AG08395 (cell line): ENCODE measurements around the gene TUBE1.
A peak's percentile ranks its signal among the peaks of the same experiment; 100 is the strongest.
"Not testable (repeated sequence)": the region's sequence is repeated elsewhere in the genome, so short reads cannot be mapped to it uniquely, and the experiment has no call there.

Experiments
- DNase-seq: peaks from one replicate; pipeline ENCODE4 v3.0.0; 2012; ENCODE audit warnings: mixed read lengths, low spot score

Gene TUBE1

DNA sequence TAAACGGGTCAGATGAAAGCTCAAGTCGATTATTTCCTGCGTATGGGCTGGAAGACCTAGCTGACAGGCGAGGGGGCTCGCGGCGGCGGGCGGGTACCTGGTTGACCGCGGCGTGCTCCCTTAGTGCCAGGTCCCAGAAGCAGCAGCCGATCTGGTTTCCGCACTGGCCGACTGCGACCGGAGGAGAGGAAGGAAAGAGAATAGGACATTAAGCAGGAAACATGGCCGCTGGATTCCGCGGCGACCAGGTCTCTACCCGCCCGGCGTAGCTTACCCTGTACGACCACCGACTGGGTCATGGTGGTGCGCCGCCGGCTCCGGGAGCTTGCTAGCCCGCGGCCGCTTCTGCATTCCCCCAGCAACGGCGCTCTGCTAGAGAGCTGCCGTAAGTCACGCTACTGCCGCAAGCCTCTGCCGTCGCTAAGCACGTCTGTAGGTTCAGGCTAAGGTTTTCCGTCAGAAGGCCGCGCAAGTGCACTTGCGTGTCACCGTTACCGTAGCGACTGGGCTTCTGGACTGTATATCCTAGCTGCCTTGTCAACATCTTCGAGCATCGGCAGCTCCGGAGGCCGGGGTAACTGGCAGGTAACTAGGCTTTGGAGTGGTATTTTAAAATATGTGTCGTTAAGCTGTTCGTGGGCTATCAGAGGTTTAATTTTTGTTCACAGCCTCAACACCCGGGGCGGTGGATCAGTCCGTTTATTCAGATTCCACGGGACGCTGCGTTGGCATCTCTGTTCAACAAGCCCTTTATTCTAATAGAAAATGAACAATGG lies at the start of gene TUBE1, which contains the start of gene FAM229B:
TUBE1 (minus strand) TSS at position 347 of the 776 bp plus-strand sequence; CDS start at position 299, 48 bp downstream.
FAM229B (plus strand) TSS at position 456 of the 776 bp plus-strand sequence. CDS start 11,693 bp downstream, outside the sequence.
- DNase-seq = peak; percentile 92

DNA sequence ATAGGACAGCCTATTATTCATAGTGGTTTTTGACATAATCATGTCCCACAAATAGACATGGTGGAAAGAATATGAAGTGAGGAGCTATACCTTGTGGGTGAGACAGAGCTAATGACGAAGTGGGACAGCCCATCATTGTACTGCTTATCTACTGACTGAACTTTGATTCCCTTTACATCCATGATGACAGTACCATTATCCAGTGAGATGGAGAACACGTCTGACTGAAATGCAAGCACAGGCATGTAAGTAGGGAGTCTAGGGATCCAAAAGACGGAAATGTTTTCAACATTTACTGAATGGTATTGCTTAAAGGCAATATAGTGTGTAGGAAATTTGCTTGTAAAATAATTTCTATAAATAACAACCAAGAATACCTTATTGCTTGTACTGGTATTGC lies 43.6 kb upstream of the TUBE1 start:
- DNase-seq = no peak

DNA sequence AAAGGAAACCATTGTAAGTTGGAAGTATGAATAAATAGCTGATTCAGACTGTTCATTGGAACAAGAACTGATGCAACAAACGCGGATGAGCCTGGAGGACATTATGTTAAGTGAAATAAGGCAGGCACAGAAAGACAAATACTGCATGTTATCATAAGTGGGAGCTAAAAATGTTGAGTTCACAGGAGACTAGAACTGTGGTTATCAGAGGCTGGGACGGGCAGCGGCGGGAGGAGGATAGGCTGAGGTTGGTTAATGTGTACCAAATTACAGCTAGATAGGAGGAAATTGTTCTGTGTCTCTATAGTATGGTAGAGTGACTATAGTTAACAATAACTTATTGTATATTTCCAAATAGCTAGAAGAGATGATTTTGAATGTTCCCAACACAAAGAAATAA lies 40.9 kb upstream of the TUBE1 start:
- DNase-seq = no peak

- no peak for DNase-seq
These were observed 36.7 kb upstream of the TUBE1 start for GRCh38 chr6:112123982-112124381.

DNA sequence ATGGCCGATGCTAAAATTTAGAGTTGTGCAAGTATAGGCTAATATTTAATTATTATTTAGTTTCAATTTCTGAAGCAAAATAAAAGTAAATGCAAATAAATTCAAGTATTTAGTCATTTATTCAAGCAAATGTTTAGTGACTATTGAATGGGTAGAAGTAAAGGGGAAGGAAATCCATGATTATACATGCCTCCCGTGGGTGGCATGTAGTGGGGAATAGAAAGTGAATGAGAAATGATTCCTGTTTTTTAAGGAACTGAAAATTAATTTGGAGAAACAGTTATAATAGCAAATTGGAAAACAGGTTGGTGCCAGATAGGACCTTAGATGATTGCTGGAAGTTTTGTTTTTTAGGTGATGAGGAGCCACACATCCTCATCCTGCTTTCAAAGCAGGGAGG lies 35.5 kb upstream of the TUBE1 start:
- DNase-seq = no peak

- DNase-seq = no peak
These were observed 30.8 kb upstream of the TUBE1 start for GRCh38 chr6:112118034-112118433.

- peak; percentile 19 for DNase-seq
These were observed 30.3 kb upstream of the TUBE1 start for GRCh38 chr6:112117554-112117953.

DNA sequence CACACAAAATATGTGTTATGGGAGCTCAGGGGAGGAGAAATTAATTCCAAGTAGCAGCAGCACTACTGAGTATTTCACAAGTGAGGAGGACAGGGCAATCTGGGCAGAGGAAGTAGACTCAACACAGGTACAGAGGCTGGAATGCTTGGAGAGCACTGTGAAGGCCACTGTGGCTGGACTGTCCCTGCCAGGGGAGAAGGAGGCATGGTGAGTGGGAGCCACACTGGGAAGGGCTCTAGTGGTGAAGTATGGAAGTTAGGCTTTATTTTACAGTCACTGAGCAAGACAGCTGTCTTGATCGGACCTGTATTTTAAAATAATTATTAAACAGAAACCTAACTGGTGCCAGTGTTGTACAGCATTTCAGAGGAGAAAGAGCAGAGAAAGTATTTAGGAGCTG lies 28.9 kb upstream of the TUBE1 start:
- DNase-seq = no peak

DNA sequence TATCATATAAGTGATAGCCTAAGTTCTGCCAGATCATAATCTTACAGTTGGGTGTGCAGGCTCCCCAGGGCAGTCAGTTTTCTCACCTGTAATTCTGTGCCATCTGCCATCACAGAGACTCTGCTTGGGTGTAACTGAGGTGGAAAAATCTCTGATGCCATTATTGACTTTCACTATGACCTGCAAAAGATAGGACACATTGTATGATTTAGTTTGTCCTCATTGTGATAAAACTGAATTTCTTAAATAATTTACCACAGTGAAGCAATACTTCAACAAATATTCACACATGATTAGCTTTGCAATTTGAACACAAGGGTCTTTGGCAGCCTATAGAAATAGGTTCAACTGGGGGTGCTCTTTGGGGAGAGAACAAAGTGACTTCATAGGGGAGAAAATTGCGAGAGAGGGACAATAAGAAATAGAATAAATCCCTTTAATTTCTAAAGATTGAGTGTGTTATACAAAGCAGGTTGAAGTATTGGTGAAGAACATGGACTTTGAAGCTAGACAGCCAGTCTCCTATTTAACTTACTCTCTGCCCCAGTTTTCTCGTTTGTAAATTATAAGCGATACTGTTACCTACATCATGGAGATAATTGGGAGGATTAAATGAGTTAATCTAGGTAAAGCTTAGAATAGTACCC lies 27.4 kb upstream of the TUBE1 start:
- no peak for DNase-seq

- DNase-seq = no peak
These were observed 26.6 kb upstream of the TUBE1 start for GRCh38 chr6:112113918-112114317.

DNA sequence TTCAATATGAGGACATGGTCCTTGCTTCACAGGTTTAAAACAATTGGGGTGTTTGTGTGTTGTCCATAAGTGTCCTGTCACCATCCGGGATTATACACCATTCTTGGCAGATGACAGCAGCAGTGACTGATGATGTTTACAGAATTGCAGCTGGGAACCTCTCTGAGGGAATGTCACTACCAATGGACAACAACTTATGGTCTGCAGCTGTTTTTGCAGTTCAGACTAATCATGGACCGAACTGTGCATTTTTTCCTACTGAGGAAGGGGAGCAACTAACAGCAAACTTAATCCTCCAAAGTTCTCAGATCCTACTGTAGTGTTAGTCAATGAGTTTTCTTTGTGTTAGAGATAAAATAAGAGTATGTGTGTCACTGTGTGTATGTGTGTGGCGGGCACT lies 26.1 kb upstream of the TUBE1 start:
- DNase-seq = no peak

DNA sequence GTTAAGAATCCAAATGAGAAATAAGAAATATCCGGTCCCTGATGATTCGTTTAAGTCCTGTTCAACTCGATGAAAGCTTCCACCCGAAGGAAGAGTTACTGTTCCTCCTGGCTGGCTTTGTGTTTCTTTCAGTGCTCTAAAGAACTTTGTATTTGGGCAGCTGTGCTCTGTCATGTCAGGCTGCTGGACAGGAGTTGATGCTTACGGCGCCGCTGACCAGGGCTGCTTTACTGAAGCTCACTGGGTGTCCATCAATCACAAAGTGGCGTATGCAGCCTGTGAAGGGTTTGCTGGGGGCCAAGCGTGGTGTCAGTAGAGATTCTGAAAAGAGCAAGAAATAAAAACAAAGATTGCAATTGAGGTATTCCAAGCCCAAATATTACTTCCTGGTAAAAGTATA lies 22.0 kb upstream of the TUBE1 start:
- no peak for DNase-seq

DNA sequence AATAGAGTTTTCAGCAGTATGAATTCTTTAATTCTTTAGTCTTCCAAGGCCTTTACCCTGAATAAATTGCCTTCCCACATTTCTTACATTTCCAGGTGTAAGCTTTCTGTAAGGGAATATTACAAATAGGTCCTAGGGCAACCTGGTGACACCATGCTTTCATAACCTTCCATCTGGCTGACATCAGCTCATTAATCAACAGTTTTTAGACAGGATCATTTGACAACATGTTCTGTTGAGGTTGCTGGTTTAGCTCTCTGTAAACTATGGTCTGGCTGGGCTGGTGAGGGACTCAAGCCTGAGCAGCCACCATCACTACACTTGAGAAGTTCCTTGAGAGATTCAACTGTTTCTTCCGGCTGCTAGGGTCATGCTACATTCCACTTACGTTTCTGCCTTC lies 19.3 kb upstream of the TUBE1 start:
- DNase-seq = no peak

GRCh38 chr6:112106026-112106425 lies 18.7 kb upstream of the TUBE1 start:
- not testable (repeated sequence) for DNase-seq

DNA sequence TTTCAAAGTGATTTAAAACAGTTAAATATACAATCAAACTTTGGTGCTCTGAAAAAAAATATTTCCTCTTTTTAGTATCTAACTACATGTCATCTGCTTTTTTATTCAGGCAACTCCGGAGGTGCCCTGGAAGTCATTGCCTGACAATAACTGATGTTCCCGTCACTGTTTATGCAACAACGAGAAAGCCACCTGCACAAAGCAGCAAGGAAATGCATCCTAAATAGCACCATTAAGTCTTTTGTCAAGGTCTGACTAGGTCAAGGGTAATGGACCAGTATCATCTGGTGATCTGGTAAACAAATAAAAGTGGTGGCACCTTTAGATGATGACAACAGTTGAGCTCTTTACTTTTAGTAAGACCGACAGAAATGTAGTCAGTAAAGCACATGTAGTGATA lies 13.3 kb upstream of the TUBE1 start:
- DNase-seq = no peak

DNA sequence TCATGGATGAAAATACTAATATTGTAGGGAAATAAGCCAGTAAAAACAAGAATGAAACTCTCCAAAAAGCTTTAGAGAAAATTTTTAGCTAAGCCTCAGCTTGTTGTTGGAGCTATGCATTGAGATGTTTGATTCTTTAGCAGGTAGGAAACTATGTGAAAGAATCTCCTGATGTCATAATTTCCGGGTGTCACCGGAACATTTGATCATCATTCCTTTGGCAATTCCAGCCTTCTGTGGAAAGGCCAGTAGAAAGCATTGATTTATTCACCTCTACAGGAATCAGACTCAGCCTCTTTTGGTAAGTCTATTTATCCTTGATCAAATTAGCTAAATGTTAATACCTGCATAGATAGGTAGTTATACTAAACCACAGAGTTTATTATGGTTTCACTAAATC lies 9.6 kb upstream of the TUBE1 start:
- DNase-seq = no peak

- no peak for DNase-seq
These were observed 634 bp upstream of the TUBE1 start for GRCh38 chr6:112087916-112088315.

DNA sequence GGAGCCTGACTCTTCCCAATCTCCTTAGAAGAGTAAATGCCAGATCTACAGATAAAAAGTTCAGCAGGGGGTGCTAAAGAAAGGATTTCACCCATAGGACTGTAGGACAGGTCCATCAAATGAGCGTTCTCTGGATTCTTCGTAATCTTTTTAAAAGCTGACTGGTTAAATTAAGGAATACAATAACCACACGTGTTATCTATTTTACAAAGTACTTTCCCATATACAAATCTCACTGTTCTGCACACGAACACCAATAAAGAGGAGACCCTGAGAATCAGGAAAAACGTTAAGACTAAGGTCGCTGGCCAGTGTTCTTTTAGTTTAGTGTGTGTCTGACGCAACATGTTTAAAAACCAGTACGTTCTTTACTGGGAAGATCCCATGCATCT lies 542 bp downstream of the TUBE1 start:
- peak; percentile 62 for DNase-seq

GRCh38 chr6:112085286-112086065 lies 1.8 kb downstream of the TUBE1 start:
- DNase-seq = no peak

DNA sequence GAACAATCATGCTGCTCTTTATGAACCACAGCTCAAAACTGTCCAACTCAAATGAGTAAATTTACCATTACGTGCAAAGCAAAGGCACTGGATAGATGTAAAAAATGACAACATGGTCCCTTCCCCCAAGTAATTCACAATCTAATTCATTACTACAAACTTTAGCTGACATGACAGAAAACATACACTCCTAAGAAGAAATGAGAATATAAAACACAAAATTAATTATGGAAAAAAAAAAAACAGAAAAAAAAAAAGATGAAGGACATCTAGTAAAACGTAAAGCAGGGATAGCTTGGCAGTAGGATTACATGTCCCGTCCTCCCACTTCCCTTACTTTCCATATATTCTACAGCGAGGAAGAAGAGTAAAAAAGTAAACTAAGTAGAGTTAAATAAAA lies 5.7 kb downstream of the TUBE1 start:
- DNase-seq = no peak

- no peak for DNase-seq
These were observed 20.7 kb downstream of the TUBE1 start for GRCh38 chr6:112066606-112067005.

- no peak for DNase-seq
These were observed 21.8 kb downstream of the TUBE1 start for GRCh38 chr6:112065426-112065986.

DNA sequence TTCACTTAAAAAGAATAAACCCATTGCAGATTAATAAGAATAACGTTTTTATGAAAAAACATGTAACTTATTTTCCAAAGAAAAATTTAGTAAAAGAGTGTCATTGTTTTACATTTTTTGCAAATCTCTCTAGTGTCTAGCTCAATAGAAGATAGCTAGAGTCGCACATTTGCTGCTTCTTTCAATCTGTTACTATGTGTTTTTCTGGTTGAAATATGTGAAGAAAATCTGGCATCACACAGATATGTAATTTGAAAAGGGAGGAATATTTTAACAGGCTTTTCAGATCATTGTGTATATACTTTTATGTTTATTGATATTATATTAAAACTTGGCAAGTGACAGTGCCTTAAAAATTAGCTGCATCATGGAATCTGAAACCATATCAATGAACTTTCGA lies 24.3 kb downstream of the TUBE1 start:
- DNase-seq = no peak
